ENCODE results near the gene LSM4. TPM values are rescaled to one million over a fixed set of nuclear protein-coding genes. Genes with fewer than 3 reads are reported as not detected.

LSM4 gene
- total and polyA plus RNA-seq, 2 of the 13 experiments (the other 11 are each of a cell fraction or from before 2014, with no cell fraction given): 65.8 to 166 TPM

DNA sequence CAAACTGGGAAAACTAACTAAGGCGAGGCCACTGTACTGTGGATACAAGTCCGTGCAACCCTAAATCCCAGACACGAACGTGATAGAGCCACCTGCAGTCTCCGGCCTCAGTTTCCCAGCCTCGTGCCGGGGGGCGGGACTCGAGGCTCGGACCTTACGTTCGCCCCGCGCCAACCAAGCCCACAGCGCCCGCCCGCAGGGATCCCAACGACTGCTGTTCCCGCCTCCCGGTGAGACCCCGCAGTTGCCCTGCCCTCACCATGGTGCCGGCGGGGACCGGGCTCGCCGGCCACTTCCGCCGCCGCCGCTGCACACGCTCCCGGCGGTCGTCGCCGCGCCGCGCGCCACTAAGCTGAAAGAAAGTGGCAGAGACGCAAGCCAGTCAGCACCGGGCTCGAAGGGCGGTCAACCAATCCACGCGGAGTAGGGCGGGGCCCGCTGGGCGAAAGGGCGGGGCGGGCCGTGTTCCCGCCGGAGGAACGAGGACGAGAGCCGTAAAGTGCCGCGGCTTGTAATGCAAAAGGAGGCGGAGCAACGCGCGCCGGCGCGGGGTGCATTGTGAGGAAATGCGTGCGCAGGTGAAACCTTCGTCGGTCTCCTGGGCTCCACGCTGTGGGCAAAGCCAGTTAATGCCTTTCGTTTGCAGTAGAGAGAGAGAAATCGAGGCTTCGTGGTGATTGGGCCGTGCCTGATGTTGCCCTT, at the start of gene LSM4 (continued):
- TF ChIP-seq, protein P1, sequence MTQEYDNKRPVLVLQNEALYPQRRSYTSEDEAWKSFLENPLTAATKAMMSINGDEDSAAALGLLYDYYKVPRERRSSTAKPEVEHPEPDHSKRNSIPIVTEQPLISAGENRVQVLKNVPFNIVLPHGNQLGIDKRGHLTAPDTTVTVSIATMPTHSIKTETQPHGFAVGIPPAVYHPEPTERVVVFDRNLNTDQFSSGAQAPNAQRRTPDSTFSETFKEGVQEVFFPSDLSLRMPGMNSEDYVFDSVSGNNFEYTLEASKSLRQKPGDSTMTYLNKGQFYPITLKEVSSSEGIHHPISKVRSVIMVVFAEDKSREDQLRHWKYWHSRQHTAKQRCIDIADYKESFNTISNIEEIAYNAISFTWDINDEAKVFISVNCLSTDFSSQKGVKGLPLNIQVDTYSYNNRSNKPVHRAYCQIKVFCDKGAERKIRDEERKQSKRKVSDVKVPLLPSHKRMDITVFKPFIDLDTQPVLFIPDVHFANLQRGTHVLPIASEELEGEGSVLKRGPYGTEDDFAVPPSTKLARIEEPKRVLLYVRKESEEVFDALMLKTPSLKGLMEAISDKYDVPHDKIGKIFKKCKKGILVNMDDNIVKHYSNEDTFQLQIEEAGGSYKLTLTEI (CRISPR knock-in tag; conservative IDR thresholded peaks at IDR 0.05): no peak
- TF ChIP-seq, protein P2, sequence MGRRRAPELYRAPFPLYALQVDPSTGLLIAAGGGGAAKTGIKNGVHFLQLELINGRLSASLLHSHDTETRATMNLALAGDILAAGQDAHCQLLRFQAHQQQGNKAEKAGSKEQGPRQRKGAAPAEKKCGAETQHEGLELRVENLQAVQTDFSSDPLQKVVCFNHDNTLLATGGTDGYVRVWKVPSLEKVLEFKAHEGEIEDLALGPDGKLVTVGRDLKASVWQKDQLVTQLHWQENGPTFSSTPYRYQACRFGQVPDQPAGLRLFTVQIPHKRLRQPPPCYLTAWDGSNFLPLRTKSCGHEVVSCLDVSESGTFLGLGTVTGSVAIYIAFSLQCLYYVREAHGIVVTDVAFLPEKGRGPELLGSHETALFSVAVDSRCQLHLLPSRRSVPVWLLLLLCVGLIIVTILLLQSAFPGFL (CRISPR knock-in tag; IDR thresholded peaks at IDR 0.05): no peak
- TF ChIP-seq ESRRA (CRISPR knock-in tag; IDR thresholded peaks at IDR 0.05; ENCODE audit: low read depth) (peak; percentile 19; the same call in 1 of the 2 replicates), HMG20B (CRISPR knock-in tag; conservative IDR thresholded peaks at IDR 0.05) (no peak), KLF15 (CRISPR knock-in tag; IDR thresholded peaks at IDR 0.05; ENCODE audit: borderline replicate concordance) (no peak), PCBP2 (optimal IDR thresholded peaks at IDR 0.05; ENCODE audit: low read depth, low read length, poor library complexity, severe bottlenecking) (no peak), CBX5 (CRISPR knock-in tag; IDR thresholded peaks at IDR 0.05; ENCODE audit: borderline replicate concordance) (peak; percentile 12; the same call in 1 of the 2 replicates), RXRB (CRISPR knock-in tag; IDR thresholded peaks at IDR 0.05; ENCODE audit: borderline replicate concordance) (0 out of 2 replicates have a peak, but pooled peaks have one; percentile 32), TRIM24 (CRISPR knock-in tag; IDR thresholded peaks at IDR 0.05) (no peak), RELA (CRISPR knock-in tag; IDR thresholded peaks at IDR 0.05) (no peak; the same call in 1 of the 2 replicates), ZNF660 (CRISPR knock-in tag; IDR thresholded peaks at IDR 0.05; ENCODE audit: borderline replicate concordance, low read depth) (no peak; the same call in 1 of the 2 replicates), ZNF556 (CRISPR knock-in tag; IDR thresholded peaks at IDR 0.05; ENCODE audit: borderline replicate concordance) (no peak; the same call in 1 of the 2 replicates), SP2 (CRISPR knock-in tag; IDR thresholded peaks at IDR 0.05) (peak; percentile 97), STAG1 (CRISPR knock-in tag; IDR thresholded peaks at IDR 0.05) (peak; percentile 50), ZNF564 (CRISPR knock-in tag; IDR thresholded peaks at IDR 0.05) (0 out of 2 replicates have a peak, but pooled peaks have one; percentile 50), CBX2 (IDR thresholded peaks at IDR 0.05; ENCODE audit: low read depth, low read length) (no peak), CBX2 (CRISPR knock-in tag; IDR thresholded peaks at IDR 0.05; ENCODE audit: low read depth) (no peak), CCDC6 (CRISPR knock-in tag; IDR thresholded peaks at IDR 0.05) (peak; percentile 51; the same call in 1 of the 2 replicates), SMC3 (IDR thresholded peaks at IDR 0.05; ENCODE audit: low read length) (peak; percentile 73)
- TF ChIP-seq, protein P3, sequence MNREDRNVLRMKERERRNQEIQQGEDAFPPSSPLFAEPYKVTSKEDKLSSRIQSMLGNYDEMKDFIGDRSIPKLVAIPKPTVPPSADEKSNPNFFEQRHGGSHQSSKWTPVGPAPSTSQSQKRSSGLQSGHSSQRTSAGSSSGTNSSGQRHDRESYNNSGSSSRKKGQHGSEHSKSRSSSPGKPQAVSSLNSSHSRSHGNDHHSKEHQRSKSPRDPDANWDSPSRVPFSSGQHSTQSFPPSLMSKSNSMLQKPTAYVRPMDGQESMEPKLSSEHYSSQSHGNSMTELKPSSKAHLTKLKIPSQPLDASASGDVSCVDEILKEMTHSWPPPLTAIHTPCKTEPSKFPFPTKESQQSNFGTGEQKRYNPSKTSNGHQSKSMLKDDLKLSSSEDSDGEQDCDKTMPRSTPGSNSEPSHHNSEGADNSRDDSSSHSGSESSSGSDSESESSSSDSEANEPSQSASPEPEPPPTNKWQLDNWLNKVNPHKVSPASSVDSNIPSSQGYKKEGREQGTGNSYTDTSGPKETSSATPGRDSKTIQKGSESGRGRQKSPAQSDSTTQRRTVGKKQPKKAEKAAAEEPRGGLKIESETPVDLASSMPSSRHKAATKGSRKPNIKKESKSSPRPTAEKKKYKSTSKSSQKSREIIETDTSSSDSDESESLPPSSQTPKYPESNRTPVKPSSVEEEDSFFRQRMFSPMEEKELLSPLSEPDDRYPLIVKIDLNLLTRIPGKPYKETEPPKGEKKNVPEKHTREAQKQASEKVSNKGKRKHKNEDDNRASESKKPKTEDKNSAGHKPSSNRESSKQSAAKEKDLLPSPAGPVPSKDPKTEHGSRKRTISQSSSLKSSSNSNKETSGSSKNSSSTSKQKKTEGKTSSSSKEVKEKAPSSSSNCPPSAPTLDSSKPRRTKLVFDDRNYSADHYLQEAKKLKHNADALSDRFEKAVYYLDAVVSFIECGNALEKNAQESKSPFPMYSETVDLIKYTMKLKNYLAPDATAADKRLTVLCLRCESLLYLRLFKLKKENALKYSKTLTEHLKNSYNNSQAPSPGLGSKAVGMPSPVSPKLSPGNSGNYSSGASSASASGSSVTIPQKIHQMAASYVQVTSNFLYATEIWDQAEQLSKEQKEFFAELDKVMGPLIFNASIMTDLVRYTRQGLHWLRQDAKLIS (CRISPR knock-in tag; IDR thresholded peaks at IDR 0.05): no peak
- TF ChIP-seq, protein P4, sequence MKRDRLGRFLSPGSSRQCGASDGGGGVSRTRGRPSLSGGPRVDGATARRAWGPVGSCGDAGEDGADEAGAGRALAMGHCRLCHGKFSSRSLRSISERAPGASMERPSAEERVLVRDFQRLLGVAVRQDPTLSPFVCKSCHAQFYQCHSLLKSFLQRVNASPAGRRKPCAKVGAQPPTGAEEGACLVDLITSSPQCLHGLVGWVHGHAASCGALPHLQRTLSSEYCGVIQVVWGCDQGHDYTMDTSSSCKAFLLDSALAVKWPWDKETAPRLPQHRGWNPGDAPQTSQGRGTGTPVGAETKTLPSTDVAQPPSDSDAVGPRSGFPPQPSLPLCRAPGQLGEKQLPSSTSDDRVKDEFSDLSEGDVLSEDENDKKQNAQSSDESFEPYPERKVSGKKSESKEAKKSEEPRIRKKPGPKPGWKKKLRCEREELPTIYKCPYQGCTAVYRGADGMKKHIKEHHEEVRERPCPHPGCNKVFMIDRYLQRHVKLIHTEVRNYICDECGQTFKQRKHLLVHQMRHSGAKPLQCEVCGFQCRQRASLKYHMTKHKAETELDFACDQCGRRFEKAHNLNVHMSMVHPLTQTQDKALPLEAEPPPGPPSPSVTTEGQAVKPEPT (CRISPR knock-in tag; IDR thresholded peaks at IDR 0.05; ENCODE audit: low read depth): no peak
